Right cardiac atrium (tissue), 5 donors: ENCODE measurements around the gene SREBF2. TPM values are rescaled to one million over a fixed set of nuclear protein-coding genes. Genes with fewer than 3 reads are reported as not detected.
A peak's percentile ranks its signal among the peaks of the same experiment; 100 is the strongest.

Experiments used
- ATAC-seq, 2 donors: fragments of 200-7000 bp; cut with Tn5 transposase; one replicate each; pipeline versions ENCODE4 v1.8.0 to v1.9.1; 2020; ENCODE audit warnings: moderate library complexity in 2 of 2, mild to moderate bottlenecking in 1 of 2
- DNase-seq, 3 donors: peaks; one replicate each; pipeline ENCODE4 v3.0.0-alpha.2; 2020
- H3K27ac ChIP-seq: one replicate; pipeline ENCODE4 v1.5.1; 2013; ENCODE audit warnings: mild to moderate bottlenecking, low read length, control low read depth, moderate library complexity
- H3K27me3 ChIP-seq: one replicate; pipeline ENCODE4 v1.6.1; 2013; ENCODE audit not compliant: control insufficient read depth, insufficient read depth
- H3K4me1 ChIP-seq: one replicate; pipeline ENCODE4 v1.6.1; 2013; ENCODE audit warnings: low read length; ENCODE audit not compliant: control insufficient read depth, insufficient read depth
- H3K4me3 ChIP-seq: one replicate; pipeline ENCODE4 v1.5.1; 2013; ENCODE audit warnings: low read length, control low read depth
- H3K9me3 ChIP-seq: one replicate; pipeline ENCODE4 v1.6.1; 2013; ENCODE audit warnings: low read length; ENCODE audit not compliant: control insufficient read depth
- WGBS: extraction: QIAGEN DNeasy Blood & Tissue Kit; methylation state at CpG from one replicate; pipeline ENCODE4 v1.1.7; 2013; 5-methylcytosine and 5-hydroxymethylcytosine counted together
- intact Hi-C, 4 donors: fragments of 100-400 bp; cut with DNase I; formaldehyde crosslinking; loops; one replicate each; pipeline versions ENCODE4 v1.11.0 to v1.14.0; 2022 to 2023
- polyA plus RNA-seq: library from polyadenylated mRNA; stranded (reverse); fragments of 200-250 nt; gene quantifications from one replicate; pipeline ENCODE4 v1.2.3, GENCODE V29; 2013
- total RNA-seq, 4 donors: library from RNA; stranded (reverse); fragmentation: NEBNext Ultra II Directional; extraction: Animal tissue kit (Norgen Biotek cat#: 25700); gene quantifications; one replicate each; pipeline ENCODE4 v1.2.1, GENCODE V29; 2021
- donor health status: healthy with polysubstance abuse.
- donor health status: DM: no; HTN: yes; CAD: no.
- donor health status: DM: no; HTN: no; CAD: no.
- donor health status: DM: no; HTN: yes; CAD: no; lungs with severe emphysema.
- donor health status: DM: yes; HTN: yes; CAD: no.

SREBF2 gene
- total and polyA plus RNA-seq, 5 donors: 71.2 to 119 (median 99.9) TPM

GRCh38 chr22:41808400-41808799 is 24.5 kb upstream of the SREBF2 start:
- Histone ChIP-seq H3K27me3 (no peaks in the 10 kb centered on the region), H3K4me3 (no peak overlapping the region), H3K9me3 (no peaks in the 10 kb centered on the region), H3K27ac (no peak overlapping the region), H3K4me1 (no peaks in the 10 kb centered on the region)
- 76% methylated on average over 6 of the region's 6 CpGs for WGBS
- ATAC-seq: no peak
- intact Hi-C loops: loop anchor here in 1 of 4 donors (10.0 kb wide), 1 partner anchor 64 kb away; no protein-coding TSS in a partner anchor
- DNase-seq: no peak

GRCh38 chr22:41810022-41810421 is 22.9 kb upstream of the SREBF2 start:
- ATAC-seq: peak in 1 of 2 donors; percentile 35
- DNase-seq: no peak
- 94% methylated on average over 12 of the region's 12 CpGs for WGBS

GRCh38 chr22:41812805-41813545 is 19.9 kb upstream of the SREBF2 start:
- H3K27ac ChIP-seq: no peak overlapping the region
- DNase-seq (no peak), ATAC-seq (no peak)
- no peaks in the 10 kb centered on the region for H3K27me3 ChIP-seq
- intact Hi-C loops: no loop called here
- 95% methylated on average over 16 of the region's 16 CpGs for WGBS
- no peaks in the 10 kb centered on the region for H3K9me3 ChIP-seq
- H3K4me1 ChIP-seq: no peaks in the 10 kb centered on the region
- H3K4me3 ChIP-seq: no peak overlapping the region

More at GRCh38 chr22:41810022-41810421, 22.9 kb upstream of the SREBF2 start:
- Histone ChIP-seq H3K4me3 (no peak overlapping the region), H3K27me3 (no peaks in the 10 kb centered on the region), H3K9me3 (no peaks in the 10 kb centered on the region), H3K4me1 (no peaks in the 10 kb centered on the region), H3K27ac (no peak overlapping the region)
- intact Hi-C loops: no loop called here

- DNase-seq (no peak), ATAC-seq (no peak)
- Histone ChIP-seq H3K9me3 (no peaks in the 10 kb centered on the region), H3K27ac (no peak overlapping the region), H3K4me1 (no peaks in the 10 kb centered on the region), H3K27me3 (no peaks in the 10 kb centered on the region), H3K4me3 (no peak overlapping the region)
- WGBS: 97% methylated on average over 9 of the region's 9 CpGs
- intact Hi-C loops: no loop called here
These were observed 19.0 kb upstream of the SREBF2 start for GRCh38 chr22:41813726-41814410.

GRCh38 chr22:41815716-41816115 is 17.2 kb upstream of the SREBF2 start:
- no peaks in the 10 kb centered on the region for H3K4me1 ChIP-seq
- H3K9me3 ChIP-seq: no peaks in the 10 kb centered on the region
- H3K27me3 ChIP-seq: no peaks in the 10 kb centered on the region
- no peak for DNase-seq
- intact Hi-C loops: no loop called here
- ATAC-seq: no peak
- H3K27ac ChIP-seq: no peak overlapping the region
- WGBS: 96% methylated on average over 3 of the region's 3 CpGs
- H3K4me3 ChIP-seq: no peak overlapping the region

DNA sequence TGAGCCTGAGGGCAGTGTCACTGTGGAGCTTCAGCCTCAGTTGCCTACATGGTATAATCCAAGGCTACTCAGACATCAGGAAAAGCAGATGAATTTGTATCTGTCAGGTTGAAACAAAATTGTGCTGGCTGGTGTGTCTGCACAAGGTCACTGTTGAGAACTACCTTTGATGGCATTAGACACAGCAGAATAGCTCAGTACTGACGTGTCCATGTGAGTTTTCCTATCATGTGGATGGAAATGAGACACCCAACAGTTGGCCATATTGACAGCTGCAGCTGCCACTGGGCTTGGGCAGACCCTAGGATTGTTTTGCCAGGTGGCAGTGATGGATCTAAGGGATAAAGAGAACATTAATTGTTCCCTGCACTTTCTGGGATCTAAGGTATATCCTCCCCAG is 16.7 kb upstream of the SREBF2 start:
- DNase-seq (no peak), ATAC-seq (no peak)
- H3K9me3 ChIP-seq: no peaks in the 10 kb centered on the region
- no peak overlapping the region for H3K27ac ChIP-seq
- intact Hi-C loops: no loop called here
- 95% methylated on average over 1 of the region's 1 CpG for WGBS
- no peak overlapping the region for H3K4me3 ChIP-seq
- H3K27me3 ChIP-seq: no peaks in the 10 kb centered on the region
- H3K4me1 ChIP-seq: no peaks in the 10 kb centered on the region

- no peak for DNase-seq
- Histone ChIP-seq H3K27me3 (no peaks in the 10 kb centered on the region), H3K27ac (no peak overlapping the region), H3K9me3 (no peaks in the 10 kb centered on the region), H3K4me1 (no peaks in the 10 kb centered on the region), H3K4me3 (no peak overlapping the region)
- ATAC-seq: no peak
- intact Hi-C loops: no loop called here
- 94% methylated on average over 2 of the region's 2 CpGs for WGBS
These were observed 16.0 kb upstream of the SREBF2 start for GRCh38 chr22:41816871-41817270.

- Histone ChIP-seq H3K4me3 (no peak overlapping the region), H3K4me1 (no peaks in the 10 kb centered on the region), H3K27me3 (no peaks in the 10 kb centered on the region), H3K9me3 (no peaks in the 10 kb centered on the region), H3K27ac (no peak overlapping the region)
- WGBS: 85% methylated on average over 5 of the region's 5 CpGs
- intact Hi-C loops: no loop called here
- no peak for DNase-seq
- no peak for ATAC-seq
These were observed 14.9 kb upstream of the SREBF2 start for GRCh38 chr22:41818011-41818410.

- intact Hi-C loops: no loop called here
- 91% methylated on average over 6 of the region's 6 CpGs for WGBS
- H3K27me3 ChIP-seq: no peaks in the 10 kb centered on the region
- no peak for DNase-seq
- no peak overlapping the region for H3K27ac ChIP-seq
- no peaks in the 10 kb centered on the region for H3K9me3 ChIP-seq
- ATAC-seq: no peak
- no peaks in the 10 kb centered on the region for H3K4me1 ChIP-seq
- no peak overlapping the region for H3K4me3 ChIP-seq
These were observed 14.3 kb upstream of the SREBF2 start for GRCh38 chr22:41818596-41818995.

- WGBS: 94% methylated on average over 4 of the region's 4 CpGs
These were observed 13.6 kb upstream of the SREBF2 start for GRCh38 chr22:41819257-41819656.

GRCh38 chr22:41820447-41820846 is 12.5 kb upstream of the SREBF2 start:
- Histone ChIP-seq H3K9me3 (no peaks in the 10 kb centered on the region), H3K4me1 (peaks cover 1% of the 10 kb centered on the region), H3K27me3 (no peaks in the 10 kb centered on the region), H3K27ac (no peak overlapping the region), H3K4me3 (no peak overlapping the region)
- 84% methylated on average over 5 of the region's 5 CpGs for whole genome bisulfite sequencing
- ATAC-seq (no peak), DNase-seq (no peak)
- intact Hi-C loops: loop anchor here in 3 of 4 donors (5.0 kb wide), 1 partner anchor 122 kb away; no protein-coding TSS in a partner anchor

More at GRCh38 chr22:41819257-41819656, 13.6 kb upstream of the SREBF2 start:
- H3K4me1 ChIP-seq: no peaks in the 10 kb centered on the region
- intact Hi-C loops: no loop called here
- ATAC-seq (no peak), DNase-seq (no peak)
- no peaks in the 10 kb centered on the region for H3K27me3 ChIP-seq
- no peak overlapping the region for H3K4me3 ChIP-seq
- no peak overlapping the region for H3K27ac ChIP-seq
- H3K9me3 ChIP-seq: no peaks in the 10 kb centered on the region
